GM12873 (cell line): ENCODE results near the gene DRD2.

Experiments used
- TF ChIP-seq, protein P1 (sequence below): IDR thresholded peaks from 2 replicates; pipeline ENCODE4 v1.5.1; 2012; ENCODE audit warnings: low read depth, mild to moderate bottlenecking, moderate library complexity, low read length, control low read depth; ENCODE audit not compliant: insufficient read depth; ENCODE audit errors: missing control alignments

DRD2 gene

DNA sequence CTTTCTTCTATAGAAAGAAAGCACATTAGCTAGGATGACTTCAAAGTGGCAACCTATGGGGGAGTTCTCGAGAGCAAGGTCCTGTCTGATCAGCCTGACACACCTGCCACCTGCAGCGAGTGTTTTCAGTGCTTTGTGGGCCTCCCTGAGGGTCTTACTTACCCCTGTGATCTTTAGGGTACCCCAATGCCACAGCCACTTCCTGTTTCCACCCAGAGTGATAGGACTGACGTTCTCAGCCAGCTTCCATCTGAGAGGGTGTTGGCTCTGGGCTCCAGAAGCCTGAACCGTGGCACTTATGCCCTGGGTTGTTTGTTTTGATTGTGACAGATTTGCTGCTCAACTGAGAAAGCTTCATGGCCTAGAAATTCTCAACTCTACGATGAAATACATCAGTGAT lies 109.3 kb downstream of the DRD2 start:
- TF ChIP-seq, protein P1, sequence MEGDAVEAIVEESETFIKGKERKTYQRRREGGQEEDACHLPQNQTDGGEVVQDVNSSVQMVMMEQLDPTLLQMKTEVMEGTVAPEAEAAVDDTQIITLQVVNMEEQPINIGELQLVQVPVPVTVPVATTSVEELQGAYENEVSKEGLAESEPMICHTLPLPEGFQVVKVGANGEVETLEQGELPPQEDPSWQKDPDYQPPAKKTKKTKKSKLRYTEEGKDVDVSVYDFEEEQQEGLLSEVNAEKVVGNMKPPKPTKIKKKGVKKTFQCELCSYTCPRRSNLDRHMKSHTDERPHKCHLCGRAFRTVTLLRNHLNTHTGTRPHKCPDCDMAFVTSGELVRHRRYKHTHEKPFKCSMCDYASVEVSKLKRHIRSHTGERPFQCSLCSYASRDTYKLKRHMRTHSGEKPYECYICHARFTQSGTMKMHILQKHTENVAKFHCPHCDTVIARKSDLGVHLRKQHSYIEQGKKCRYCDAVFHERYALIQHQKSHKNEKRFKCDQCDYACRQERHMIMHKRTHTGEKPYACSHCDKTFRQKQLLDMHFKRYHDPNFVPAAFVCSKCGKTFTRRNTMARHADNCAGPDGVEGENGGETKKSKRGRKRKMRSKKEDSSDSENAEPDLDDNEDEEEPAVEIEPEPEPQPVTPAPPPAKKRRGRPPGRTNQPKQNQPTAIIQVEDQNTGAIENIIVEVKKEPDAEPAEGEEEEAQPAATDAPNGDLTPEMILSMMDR: no peak

DNA sequence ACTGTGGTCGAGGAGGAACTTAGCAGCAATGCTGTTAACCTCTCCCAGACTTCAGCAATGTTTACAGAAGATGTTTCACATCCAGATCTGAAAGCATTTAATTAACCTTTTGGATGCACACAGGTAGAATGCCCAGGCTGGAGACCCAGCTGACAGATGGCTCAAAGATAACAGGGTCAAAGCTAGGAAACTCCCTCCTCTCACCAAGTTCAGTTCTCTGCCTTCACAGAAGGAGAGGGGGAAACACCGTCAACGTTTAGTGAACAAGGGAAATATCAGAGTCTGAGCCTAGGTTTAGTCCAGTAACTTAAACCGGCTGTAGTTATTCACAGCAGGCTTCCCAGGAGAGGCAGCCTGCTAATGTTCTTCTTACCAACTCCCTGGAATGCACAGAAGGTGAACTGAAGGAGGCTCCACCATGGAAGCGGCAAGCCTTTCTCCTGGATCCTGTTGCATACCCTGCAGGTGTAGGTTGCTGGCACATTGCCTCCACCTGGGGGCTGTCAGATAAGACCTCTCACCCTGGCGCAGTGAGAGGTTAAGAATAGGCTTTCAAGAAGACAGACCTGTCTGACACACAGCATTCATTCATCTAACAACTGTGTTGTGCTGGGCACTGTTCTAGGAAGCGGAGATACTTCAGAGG lies 111.1 kb downstream of the DRD2 start:
- TF ChIP-seq, protein P1: no peak

DNA sequence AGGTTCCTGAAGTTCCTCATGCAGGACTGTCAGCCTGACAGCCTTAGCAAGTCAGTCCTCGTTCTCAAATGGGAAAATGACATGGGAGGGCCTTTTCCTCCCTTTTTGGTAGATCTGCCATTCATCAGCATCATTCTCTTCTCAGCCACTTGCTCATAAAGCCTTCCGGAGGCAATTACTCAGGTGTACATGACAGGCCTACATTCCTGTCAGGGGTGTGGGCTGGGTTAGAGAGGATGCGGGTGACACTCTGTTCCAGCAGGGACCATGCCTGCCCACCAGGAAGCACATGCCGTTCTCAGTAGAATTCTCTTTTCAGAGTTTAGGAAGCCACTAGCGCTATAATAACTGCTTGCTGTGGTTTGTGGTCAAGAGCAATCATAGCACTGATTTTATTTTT lies 111.8 kb downstream of the DRD2 start:
- TF ChIP-seq, protein P1: no peak
